Testis (tissue), 2 donors: ENCODE results near the gene ENPP4.

Experiments
- CTCF ChIP-seq, 3 experiments: fragments of 450-650 bp in 2 of 3; fragments of 200-600 bp in 1 of 3; sonication (generic) in 1 of 3; IDR thresholded peaks; one replicate each; pipeline ENCODE4 v1.5.1; 2016 to 2019; ENCODE audit warnings: antibody characterized with exemption in 3 of 3, mild to moderate bottlenecking in 2 of 3, moderate library complexity in 1 of 3
- POLR2A ChIP-seq: fragments of 450-650 bp; IDR thresholded peaks from one replicate; pipeline ENCODE4 v1.6.1; 2017; ENCODE audit warnings: antibody characterized with exemption, mild to moderate bottlenecking, moderate library complexity

- no peak for TF ChIP-seq POLR2A
- no peak for TF ChIP-seq CTCF (IDR thresholded peaks at IDR 0.05)
Measured at GRCh38 chr6:46159229-46159628, 29.4 kb downstream of the ENPP4 start.
